H1 (cell line): ENCODE measurements around the gene CXCL12. TPM values are rescaled to one million over a fixed set of nuclear protein-coding genes. Genes with fewer than 3 reads are reported as not detected.

Experiments
- CHD2 ChIP-seq: IDR thresholded peaks from 2 replicates; pipeline ENCODE4 v1.6.1; 2012; ENCODE audit warnings: low read length, improper control_type of control experiment
- SIX5 ChIP-seq: IDR thresholded peaks from 2 replicates; pipeline ENCODE4 v1.6.1; 2011; ENCODE audit warnings: mild to moderate bottlenecking, low read depth, low read length
- polyA plus RNA-seq, 7 experiments: library from polyadenylated mRNA; depleted of rRNA in 3 of 7; stranded (reverse) in 5 of 7; unstranded in 2 of 7; fragments of >200 nt in 5 of 7; fragments of 200-250 nt in 2 of 7; gene quantifications; 1 replicate in 5 of 7; 2 replicates in 1 of 7; 4 replicates in 1 of 7; pipeline versions ENCODE4 v1.2.1 to v1.2.3, GENCODE V29; 2011 to 2013; ENCODE audit warnings: missing spikeins in 2 of 7, mixed read lengths in 2 of 7
- total RNA-seq: library from RNA; stranded (reverse); fragmentation: NEBNext Ultra II Directional; extraction: Animal tissue kit (Norgen Biotek cat#: 25700); gene quantifications from 2 replicates; pipeline ENCODE4 v1.2.1, GENCODE V29; 2021
- TF ChIP-seq, protein P1 (sequence below): IDR thresholded peaks from 2 replicates; pipeline ENCODE4 v1.6.1; 2011; ENCODE audit warnings: low read depth, mild to moderate bottlenecking, low read length; ENCODE audit not compliant: insufficient read depth

Gene CXCL12
- total and polyA plus RNA-seq, 2 of the 8 experiments (the other 6 are each of a cell fraction or from before 2014, with no cell fraction given) = 51.4 to 53.8 TPM

DNA sequence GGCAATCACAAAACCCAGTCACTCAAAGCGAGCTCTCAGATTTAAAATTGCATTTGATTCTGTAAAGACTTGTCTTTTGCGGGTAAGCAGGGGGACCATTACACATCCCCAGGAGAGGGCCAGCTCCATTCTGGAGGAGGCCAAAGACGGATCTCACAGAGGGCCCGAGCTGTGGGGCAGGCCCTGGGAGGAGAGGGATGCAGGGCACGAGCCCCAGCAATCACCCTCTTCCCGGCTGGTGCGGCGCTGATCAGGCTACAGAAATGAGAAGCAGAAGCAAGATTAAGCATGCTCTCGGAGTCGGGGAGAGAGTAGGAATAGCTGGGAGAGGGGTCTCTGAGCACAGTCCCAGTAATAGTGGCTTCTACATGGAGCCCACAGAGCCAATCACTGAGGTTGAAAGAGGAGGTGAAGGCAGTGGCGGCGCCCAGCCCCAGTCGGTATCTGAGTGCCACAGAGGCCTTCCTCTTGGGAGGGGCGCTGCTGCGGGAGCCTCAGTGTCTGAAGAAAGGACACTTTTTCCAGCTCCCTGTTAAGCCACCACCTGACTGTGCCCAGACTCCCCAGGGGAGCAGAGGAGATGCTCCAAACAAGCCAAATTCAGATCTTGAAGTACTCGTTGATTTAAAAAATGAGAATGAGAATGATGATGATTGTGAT is 7.1 kb downstream of the CXCL12 start (continued):
- TF ChIP-seq, protein P1, sequence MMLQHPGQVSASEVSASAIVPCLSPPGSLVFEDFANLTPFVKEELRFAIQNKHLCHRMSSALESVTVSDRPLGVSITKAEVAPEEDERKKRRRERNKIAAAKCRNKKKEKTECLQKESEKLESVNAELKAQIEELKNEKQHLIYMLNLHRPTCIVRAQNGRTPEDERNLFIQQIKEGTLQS = no peak
- TF ChIP-seq SIX5 (no peak), CHD2 (no peak)
